HFF-Myc (cell line): ENCODE data around the gene GREM2.

Experiments used
- DNase-seq: peaks from one replicate; pipeline ENCODE4 v3.0.0-alpha.2; 2011; ENCODE audit warnings: low read depth; ENCODE audit errors: extremely low read depth
- H3K4me3 ChIP-seq: replicated peaks from 2 replicates; pipeline ENCODE4 v1.5.1; 2011; ENCODE audit warnings: low read depth, mild to moderate bottlenecking, control low read depth, low read length
- CTCF ChIP-seq: IDR thresholded peaks from 2 replicates; pipeline ENCODE4 v1.5.1; 2012; ENCODE audit warnings: mild to moderate bottlenecking, low read depth, low read length, control low read depth; ENCODE audit errors: missing control alignments

Gene GREM2

GRCh38 chr1:240599299-240599698 is 12.7 kb downstream of the GREM2 start:
- DNase-seq, result no peak
- no peak for TF ChIP-seq CTCF
- H3K4me3 ChIP-seq, result no peak overlapping the region

GRCh38 chr1:240598216-240599001 is 13.5 kb downstream of the GREM2 start:
- H3K4me3 ChIP-seq, result no peak overlapping the region
- no peak for TF ChIP-seq CTCF
- no peak for DNase-seq

GRCh38 chr1:240597153-240597745 is 14.7 kb downstream of the GREM2 start:
- no peak for DNase-seq

GRCh38 chr1:240595476-240595875 is 16.5 kb downstream of the GREM2 start:
- no peak for TF ChIP-seq CTCF
- no peak overlapping the region for H3K4me3 ChIP-seq
- no peak for DNase-seq

More at GRCh38 chr1:240597153-240597745, 14.7 kb downstream of the GREM2 start:
- no peak for TF ChIP-seq CTCF
- H3K4me3 ChIP-seq, result no peak overlapping the region

GRCh38 chr1:240591564-240591963 is 20.4 kb downstream of the GREM2 start:
- DNase-seq, result no peak
- no peak overlapping the region for H3K4me3 ChIP-seq
- TF ChIP-seq CTCF, result no peak

GRCh38 chr1:240591078-240591477 is 20.9 kb downstream of the GREM2 start:
- DNase-seq, result no peak
- H3K4me3 ChIP-seq, result no peak overlapping the region
- no peak for TF ChIP-seq CTCF
